HK-2 (cell line): Measurements from ENCODE around the gene FLNB.
"Not testable (repeated sequence)": the region's sequence is repeated elsewhere in the genome, so short reads cannot be mapped to it uniquely, and the experiment has no call there.

ENCODE experiments used
- DNase-seq: peaks from one replicate; pipeline ENCODE4 v3.0.0-alpha.2; 2018; ENCODE audit not compliant: unreplicated experiment

Gene FLNB

DNA sequence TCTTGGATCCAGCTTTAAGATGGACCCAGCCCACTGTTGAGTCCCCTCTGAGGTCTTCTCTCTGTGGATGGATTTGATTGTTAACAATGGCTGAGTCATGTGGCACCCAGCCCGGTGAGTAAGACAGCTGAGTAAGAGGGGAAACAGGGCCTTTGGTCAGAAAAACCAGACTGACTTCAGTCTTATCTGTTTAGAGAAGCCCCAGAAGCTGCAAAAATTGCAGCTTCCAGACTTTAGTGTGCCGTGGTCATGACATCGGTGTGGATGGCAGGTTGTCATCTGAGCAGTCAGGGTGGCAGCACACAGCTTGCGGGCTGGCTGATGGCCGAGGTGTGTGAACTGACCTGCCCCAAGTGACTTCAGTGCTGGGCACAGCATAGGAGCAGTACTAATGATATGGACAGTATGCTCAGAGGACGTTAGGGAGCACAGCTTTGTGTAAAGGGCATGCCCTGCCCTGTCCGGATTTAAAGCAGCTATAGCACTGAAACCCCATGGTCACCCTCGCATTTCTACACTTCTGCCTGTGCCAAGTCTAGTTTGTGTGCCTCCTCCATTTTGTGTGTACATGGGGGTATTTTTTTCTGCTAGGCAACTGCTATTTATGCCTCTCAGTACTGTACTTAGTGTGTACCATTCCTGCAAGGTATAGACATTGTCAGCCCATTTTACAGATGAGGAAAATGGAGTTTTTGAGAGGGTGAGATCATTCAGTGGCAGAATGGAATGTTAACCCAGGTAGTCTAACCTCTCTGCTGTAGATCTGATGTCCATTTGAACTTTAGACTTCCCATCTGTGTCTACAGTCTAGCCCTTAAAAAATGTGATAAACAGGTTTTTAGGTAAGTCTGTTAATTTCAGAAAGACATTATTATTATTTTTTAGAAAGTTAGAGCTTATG is 44.4 kb downstream of the FLNB start:
- DNase-seq = peak; percentile 68

DNA sequence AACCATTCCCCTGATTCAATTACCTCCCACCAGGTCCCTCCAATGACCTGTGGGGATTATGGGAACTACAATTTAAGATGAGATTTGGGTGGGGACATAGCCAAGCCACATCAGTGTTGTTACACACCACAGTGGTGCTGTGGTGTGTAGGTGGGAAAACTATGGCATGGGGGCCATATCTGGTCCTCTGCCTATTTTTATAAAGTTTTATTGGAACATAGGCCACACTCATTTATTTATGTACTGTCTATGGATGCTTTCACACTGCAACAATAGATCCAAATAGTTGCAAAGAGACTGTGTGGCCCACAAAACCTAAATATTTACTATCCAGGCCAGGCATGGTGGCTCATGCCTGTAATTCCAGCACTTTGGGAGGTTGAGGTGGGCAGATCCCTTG is 46.4 kb downstream of the FLNB start:
- no peak for DNase-seq

DNA sequence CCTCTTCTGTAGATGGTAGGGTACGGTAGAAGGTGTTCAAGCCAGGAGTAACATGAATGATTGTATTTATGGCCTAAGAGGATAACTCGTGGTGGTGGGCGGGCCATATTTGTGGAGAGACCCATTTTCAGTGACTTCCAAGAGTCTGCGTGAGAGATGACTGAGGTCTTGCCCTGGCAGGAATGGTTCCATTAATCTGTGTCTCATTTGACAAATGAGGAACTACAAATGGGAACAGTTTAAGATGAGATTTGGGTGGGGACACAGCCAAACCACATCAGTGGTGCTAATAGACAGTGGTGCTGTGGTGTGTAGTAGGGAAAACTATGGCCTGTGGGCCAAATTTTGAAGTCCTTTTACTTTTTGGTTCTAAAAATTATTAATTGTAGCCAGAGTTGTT is 47.1 kb downstream of the FLNB start:
- no peak for DNase-seq

DNA sequence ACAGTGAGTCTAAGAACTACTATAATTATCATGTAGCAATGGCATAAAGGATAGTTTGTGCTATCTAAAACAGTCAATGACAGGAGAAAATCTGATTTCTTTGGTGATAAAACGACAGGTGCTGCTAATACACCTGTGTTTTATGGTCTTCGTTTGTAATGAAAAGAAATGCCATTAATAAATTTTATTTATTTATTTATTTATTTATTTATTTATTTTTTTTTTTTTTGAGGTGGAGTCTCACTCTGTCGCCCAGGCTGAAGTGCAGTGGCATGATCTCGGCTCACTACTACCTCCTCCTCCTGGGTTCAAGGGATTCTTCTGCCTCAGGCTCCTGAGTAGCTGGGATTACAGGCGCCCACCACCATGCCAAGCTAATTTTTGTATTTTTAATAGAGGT is 47.7 kb downstream of the FLNB start:
- not testable (repeated sequence) for DNase-seq

DNA sequence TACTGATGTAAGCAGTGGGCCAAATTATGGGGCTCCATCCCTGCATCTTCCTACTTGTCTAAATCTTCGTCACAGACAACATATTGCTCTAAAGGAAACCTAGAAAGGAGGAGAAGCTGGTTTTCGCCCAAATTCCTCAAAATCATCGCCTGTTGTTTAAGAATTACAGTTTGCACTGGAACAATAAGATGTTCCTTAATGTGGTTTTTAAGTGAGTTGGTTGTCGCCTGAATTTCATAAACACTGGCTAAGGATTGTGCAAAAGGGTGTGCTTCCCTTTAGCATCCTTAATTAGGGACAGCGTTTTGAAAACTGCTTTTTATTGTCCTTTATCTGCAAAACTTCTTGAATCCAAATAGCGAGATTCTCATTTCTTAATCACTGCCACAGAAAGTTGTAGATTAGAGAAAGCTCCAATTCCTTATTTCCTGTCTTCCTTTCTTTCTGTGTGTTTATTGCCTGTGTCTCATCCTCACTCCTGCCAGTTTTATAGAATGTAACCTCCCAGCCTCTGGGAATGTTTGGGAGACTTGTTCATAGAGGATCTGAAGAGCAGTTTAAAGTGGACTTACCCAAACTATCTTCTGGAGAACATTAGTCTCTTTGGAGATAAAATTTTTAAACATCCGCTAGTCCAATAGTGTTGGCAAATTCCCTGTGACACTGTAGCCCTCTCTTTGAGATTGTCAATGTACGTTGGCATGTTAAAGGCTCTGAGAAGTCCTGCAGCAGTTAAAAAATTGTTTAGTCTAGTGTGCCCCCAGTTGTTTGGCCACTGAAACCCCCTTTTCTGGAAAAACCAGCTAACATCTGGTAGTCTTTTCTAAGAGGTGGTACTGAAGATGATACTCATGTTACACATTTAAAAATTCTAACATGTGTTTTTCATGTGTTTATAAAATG is 50.4 kb downstream of the FLNB start:
- no peak for DNase-seq

DNA sequence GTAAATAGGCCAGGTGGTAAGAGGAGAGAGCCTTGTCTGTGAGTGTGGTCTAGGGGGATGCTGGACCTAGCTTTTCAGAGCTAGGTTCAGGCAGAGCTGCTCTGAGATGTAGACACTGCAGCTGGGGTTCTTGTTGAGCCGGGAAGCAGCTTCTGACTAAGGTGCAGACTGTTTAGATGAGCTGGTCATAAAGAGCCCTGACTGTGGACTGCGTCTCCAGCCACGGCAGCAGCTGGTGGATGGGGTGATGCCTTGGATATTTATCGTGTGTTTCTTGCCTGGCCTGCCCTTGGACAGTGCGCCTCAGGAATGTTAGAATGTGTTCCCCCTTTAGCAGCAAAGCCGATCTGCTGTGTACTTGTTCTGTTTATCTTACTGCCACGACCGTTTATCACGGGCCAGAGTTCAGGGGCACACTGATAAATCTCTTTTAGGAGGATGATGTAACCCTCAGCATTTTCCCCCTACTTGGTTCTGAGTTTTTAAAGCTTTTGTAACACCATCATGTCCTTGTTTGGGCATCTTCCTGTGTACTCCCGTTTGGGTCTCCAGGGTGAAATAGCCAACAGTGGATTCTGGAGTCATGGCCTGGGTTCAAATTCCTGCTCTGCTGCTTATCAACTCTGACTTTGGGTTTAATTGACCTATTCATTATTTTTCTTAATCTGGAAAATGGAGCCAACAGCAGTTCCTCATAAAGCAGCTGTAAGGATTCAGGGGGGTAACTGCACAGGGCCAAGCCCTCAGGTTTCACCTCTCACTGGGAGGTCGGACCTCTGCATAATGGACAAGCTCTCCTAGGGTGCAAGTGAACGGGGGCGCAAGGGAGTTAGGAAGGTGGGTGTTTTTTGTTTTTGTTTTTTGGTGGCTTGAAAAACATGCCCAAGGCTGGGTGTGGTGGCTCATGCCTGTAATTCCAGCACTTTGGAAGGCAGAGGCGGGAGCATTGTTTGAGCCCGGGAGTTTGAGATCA is 51.4 kb downstream of the FLNB start:
- DNase-seq = no peak

DNA sequence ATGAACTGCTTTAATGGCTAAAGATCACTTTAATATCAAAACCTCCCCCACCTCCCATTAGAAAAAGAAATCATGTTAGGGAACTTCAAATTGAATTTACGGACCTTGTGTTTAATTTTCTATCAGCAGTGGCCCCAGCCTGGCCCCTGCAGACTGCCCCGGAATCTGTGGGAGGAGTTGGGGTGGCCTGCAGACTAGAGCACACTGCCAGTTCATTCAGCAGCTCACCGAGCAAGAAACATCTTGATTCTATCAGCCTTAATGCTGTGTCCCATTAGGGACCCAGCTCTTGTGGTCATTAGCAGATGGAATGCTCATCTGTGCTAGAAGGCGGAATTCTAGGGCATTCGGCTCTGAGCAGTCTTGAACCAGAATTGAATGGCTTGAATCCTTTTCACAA is 54.2 kb downstream of the FLNB start:
- DNase-seq = no peak

DNA sequence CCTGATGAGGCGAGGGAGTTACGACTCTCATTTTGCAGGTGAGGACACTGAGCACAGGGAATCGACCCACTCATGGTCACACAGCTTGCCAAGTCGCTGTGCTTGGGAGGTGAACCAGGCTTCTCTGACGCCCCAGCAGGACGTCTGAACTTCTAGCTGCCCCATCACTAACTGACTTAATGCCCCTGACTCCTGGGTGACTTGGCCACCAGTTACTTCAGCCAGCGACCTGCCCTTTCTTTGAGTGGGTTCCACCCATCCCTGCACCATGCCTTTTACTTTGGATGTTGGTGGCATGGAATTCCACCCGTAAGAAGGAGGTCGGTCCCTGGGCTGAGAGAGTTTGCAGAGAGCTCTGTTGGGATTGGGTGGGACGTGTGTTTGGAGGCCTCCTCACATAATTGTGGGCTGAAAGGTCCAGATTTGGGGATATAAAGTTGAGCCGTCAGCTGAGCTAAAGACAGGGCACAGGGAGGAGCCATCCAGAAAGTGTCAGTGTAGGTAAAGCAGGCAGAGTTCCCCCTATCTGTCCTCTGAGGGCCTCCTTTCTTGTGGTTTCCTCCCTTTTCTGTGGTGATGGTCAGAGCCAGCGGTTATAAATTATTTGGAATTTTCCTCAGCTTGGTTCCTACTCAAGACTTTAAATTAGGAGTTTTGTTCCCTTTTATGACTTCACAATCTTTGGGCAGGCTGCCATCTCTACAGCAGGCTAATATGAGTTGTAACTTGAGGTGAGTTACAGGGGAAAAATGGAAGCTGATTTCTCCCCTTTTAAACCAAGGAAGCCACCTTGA is 55.0 kb downstream of the FLNB start:
- no peak for DNase-seq

DNA sequence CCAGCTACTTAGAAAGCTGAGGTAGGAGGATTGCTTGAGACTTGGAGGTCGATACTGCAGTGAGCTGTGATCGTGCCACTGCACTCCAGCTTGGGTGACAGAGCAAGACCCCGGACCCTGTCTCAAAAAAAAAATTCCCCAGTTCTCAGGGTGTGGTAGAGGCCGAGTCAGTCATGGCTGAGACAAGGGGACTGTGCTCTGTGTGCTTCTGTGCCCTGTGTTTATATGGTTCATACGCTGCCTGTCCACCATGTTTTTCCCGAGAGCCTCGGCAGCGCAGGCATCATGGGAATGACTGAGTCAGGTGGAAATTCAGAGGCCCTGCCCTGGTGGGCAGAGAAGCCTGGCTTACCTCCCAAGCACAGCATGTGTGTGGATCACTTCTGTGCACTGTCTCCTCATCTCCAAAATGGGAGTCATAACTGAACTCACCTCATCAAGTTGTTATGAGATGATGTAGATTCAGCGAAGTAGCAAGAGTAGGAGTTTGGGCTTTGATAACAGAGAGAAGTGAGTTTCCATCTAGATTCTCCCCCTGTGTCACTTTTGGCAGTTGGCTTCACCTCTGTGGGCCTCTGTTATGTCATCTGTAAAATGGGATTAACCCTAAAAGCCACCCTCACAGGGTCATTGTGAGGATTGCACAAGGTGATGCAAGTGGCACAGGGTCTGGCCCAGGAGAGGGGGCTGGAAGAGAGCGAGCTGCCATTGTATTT is 56.9 kb downstream of the FLNB start:
- no peak for DNase-seq

DNA sequence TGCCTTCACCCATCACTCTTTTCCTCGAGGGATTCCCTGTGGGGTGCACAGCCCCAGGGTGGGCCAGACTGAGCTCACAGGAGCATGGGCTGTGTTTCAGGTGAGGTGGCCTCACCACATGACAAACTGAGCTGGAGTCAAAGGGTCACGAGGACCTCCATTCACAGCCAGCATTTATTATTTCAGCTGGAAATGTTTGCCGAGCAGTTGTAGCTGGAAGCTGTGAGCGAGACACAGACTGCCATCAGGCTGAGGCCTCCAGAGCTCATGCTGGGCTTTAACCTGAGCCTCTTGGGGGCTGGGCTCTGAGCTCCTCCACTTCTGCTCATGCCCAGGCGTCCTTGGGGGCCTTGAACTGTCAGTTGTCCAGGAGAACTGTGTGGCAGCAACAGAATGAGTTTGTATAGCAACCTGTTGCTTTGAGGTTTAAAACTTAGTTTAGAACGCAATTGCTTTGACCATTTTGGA is 57.5 kb downstream of the FLNB start:
- DNase-seq = no peak

DNA sequence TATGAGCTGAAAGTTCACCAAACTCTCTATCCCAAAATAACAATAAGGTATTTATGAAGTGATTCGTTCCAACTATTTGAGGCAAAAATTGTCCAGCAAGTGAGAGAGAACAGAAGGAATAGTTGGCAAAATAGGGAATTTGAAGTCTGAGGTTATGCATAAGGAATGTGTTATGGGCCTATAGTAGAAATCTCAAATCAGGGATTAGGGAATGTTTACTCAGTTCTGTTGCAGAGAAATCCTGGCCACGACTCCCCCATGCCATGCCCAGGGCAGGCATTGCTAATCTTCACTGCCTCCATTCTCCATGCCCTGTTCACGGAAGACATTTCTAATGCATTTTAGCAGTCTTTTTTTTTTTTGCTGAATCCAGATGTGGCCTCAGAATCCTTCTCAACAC is 58.6 kb downstream of the FLNB start:
- DNase-seq = no peak

DNA sequence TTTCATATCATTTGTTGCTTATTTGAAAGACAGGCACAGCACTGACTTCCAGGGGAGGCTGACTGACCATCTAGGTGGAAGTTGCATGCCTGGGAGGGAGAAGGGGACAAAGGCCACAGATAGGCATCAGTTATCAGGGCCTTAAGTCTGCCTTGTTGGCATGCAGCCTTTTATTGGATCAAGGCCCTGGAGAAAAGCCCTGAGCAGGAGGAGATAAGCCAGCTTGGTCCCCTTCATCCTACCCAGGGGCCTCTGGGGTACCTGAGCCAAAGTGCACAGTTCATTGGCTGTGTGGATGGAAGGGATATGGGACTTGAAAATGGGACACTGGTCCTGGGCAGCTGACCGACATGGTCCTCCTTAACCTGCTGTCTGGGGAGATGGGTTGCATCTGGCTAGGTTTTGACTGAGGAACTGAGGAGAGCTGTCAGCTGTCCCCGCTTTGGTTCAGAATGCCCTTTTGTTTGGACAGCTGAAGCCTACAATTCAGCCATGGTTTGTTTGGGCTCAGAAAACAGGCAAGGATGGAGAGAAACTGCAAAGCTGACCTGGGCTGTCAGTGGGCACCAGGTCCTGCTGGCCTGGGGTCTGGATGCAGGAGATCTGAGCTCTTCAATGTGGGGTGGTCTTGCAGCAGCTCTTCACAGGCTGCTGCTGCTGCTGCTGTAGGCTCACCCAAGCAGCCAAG is 60.0 kb downstream of the FLNB start:
- no peak for DNase-seq

DNA sequence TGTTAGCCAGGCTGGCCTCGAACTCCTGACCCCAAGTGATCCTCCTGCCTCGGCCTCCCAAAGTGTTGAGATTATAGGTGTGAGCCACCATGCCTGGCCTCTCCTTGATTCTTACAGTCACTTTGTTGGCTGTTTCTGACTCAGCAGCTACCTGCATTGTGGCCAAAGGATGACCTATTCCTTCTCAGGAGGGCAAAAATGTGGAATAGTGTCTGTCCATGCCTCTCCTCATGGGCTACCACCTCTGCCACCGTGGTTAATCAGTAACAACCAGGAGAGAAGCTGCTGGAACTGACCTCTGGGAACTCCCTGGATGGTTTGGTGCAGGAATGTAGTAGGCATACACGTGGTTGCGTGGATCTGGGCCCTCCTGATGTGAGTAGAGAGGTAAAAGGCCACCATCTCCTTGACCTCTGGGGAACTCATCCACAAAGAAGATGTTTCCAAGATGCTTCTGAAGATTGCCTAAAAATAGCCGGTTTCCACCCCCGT is 63.3 kb downstream of the FLNB start:
- peak; percentile 75 for DNase-seq

DNA sequence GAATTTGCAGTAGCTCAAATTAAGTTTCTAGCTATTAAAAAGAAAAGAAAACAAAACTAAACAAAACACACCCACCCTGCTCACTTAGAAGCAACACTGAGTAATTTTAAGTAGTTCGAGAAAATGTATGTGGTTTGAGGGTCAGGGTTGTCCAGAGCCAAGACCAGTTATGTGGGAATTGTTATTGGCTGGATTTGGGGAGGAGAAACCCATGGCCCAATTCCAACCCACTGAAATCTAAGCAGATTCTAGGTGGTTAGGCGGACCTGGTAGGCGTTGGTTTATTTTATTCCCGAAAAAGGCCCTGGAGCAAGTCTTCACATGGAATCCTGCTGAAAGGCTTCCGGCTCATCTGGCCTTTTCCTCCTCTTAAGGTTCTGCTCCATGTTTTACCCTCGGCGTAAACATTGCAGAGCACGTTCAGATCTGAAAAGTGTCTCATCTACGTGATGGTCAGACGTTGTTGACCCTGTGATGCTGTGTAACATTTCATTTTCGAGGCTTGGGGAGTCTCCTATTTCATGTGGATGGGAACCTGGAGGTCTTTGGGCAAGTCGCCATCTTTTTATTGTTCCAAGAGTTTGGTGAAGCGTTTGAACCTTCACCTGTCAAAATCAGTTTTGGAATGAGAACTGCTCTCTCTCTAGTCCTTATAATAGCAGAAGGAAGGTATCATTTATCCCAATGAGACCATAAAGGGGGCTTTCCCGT is 64.0 kb downstream of the FLNB start:
- DNase-seq = no peak

DNA sequence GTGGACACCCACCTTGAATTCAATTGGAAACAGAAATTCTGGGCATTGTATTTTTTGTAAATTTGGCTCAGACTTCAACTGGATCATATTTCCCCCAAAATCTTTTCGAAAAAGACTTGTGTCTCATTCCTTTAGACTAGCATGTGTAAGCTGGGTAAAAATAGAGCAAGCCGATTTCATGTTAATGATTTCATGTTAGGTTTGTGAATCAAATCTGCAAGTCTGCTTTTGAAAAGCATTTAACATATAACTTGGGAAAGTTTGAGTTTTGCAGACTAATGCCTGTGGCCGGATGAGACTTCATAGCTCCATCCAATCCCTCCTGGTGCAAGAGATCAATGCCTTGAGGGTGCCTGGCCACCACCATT is 64.5 kb downstream of the FLNB start:
- no peak for DNase-seq

DNA sequence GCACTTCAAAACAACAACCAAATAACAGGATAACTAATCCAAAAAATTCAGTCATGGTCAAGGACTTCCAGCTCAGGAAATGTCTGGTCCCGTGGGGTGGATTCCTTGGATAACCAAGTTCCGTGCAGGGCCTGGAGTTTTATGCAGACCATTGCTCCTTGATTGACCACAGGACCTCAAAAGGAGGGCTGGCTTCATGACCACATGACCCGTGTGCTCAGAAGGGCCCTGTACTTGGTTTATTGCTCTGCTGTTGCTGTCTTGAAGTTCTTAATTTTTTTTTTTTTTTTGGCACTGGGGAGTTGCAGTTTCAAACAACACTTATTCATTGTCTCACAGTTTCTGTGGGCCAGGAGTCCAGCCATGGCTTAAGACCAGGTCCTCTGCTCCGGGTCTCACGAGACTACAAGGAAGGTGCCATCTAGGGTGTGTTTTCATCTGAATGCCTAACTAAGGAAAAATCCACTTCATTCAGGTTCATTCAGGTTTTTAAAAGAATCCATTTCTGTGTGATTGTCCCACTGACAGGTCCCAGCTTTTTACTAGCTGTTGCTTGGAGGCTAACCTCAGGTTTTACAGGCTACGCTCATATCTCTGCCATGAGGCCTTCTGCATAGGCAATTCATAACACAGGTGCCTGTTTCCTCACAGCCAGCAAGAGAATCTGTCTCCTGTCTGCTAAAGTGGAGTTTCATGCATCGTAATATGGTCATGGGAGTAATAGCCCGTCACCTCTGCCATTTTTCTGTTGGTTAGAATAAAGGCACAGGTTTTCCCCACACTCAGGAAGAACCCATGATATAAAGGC is 65.3 kb downstream of the FLNB start:
- no peak for DNase-seq

DNA sequence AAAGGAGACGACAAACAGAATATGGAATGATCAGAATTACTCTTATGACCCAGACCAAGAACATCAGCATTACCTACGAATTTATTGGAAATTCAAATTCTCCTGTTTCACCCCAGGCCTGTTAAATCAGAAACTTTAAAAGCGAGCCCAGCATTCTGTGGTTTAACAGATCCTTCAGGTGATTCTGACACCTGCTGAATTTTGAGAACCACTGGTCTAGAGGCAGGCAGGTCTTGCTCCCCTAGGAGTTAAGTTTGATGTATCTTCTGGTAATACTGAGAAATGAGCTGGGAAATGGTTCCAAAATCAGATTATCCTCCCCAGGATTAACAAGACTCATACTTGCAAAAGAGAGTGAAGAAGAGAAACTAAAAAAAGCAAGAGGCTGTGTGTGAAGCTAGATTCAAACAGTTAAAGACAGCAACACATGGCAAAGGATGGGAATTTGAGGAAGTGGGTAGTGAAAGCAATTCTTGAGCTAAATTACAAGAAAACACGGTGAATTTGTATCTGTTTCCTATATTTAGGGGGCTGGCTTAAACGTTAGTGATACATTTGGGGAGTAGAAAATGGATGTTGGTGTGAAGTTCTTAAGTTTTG is 66.0 kb downstream of the FLNB start:
- DNase-seq = no peak
